GM08714 (cell line): ENCODE data around the gene FER1L5.
"Not testable (repeated sequence)": the region's sequence is repeated elsewhere in the genome, so short reads cannot be mapped to it uniquely, and the experiment has no call there.

ENCODE experiments used
- H3K4me3 ChIP-seq: fragments of 200-500 bp; sonication (Bioruptor generic); 2 replicates; pipeline ENCODE4 v1.5.1; 2014; ENCODE audit warnings: mild to moderate bottlenecking, low read length, inconsistent platforms
- ZNF274 ChIP-seq: IDR thresholded peaks from 2 replicates; pipeline ENCODE4 v1.6.1; 2012; ENCODE audit warnings: mild to moderate bottlenecking, low read depth, low read length

Gene FER1L5

DNA sequence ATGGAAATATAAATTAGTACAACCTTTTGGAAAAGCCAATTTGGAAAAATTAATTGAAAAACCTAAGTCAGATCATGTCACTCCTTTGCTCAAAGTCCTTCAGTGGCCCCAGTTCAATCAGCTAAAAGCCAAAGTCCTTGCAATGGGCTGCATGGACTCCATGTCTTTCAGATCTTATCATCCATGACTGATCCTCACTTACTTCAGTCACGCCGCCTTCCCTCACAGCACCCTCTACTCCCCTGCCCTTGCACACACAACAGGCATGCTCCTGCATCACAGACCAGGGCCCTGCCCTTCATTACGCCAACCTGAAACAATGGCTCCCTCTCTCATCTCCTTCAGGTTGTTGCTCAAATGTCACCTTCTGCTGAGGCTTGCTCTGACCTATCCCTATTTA lies 20.0 kb upstream of the FER1L5 start:
- H3K4me3 ChIP-seq: no peak overlapping the region

GRCh38 chr2:96623116-96623515 lies 19.4 kb upstream of the FER1L5 start:
- no peak for TF ChIP-seq ZNF274
- H3K4me3 ChIP-seq: no peak overlapping the region

More for the DNA sequence above, 20.0 kb upstream of the FER1L5 start:
- no peak for TF ChIP-seq ZNF274

DNA sequence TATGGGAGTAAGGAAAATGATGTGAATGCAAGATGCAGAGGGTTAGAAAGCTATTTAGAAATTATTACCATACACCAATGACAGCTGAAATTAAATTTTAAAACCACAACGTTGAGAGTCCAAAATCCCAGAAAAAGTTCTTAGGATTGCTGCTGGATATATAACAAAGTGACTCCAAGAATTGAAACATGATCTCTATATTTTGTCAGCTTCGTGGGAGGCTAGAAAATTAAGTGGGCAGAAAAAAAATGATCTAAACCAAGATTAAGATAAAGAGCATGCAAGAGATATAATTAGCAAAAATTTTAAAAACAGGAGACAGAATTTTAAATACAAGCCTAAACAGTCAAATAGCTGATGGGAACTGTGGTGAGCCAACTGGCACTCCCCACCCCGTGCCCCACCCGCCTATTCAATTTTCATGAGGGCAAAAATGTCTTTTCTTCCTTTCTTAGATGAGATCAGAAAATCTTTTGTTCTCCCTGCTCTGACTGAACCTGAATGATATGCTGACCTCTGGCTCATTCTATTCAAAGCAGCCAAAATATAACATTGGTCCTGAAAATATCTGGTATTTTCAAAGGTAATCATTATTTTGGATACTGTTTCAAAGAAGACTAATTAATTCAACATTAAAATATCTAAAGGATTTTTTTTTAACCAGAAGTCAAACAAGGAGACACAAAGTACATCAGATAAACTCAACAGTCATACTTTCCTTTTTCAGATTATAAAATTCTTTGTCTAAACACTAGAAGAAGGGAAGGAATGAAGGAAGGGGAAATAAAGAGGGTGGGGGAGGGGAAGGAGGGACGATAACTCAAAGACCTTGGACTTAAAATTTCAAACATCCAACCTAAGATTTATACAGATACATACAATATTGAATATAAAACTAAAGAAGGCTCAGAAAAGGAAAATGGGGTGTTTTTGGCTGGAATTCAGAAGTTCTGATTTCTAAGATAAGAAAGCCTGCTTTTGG lies 16.7 kb upstream of the FER1L5 start:
- H3K4me3 ChIP-seq: no peak overlapping the region
- no peak for TF ChIP-seq ZNF274

- H3K4me3 ChIP-seq: no peak overlapping the region
- no peak for TF ChIP-seq ZNF274
Measured at GRCh38 chr2:96626553-96626942, 16.0 kb upstream of the FER1L5 start.

- no peak overlapping the region for H3K4me3 ChIP-seq
- no peak for TF ChIP-seq ZNF274
Measured at GRCh38 chr2:96631804-96632435, 10.6 kb upstream of the FER1L5 start.

GRCh38 chr2:96633641-96634040 lies 8.9 kb upstream of the FER1L5 start:
- H3K4me3 ChIP-seq: no peak overlapping the region
- TF ChIP-seq ZNF274: no peak

- no peak for TF ChIP-seq ZNF274
- H3K4me3 ChIP-seq: peak overlapping the region; percentile 80
Measured at GRCh38 chr2:96636551-96637171, 5.9 kb upstream of the FER1L5 start.

- H3K4me3 ChIP-seq: peak overlapping the region; percentile 80
- no peak for TF ChIP-seq ZNF274
Measured at GRCh38 chr2:96637385-96638143, 5.0 kb upstream of the FER1L5 start.

DNA sequence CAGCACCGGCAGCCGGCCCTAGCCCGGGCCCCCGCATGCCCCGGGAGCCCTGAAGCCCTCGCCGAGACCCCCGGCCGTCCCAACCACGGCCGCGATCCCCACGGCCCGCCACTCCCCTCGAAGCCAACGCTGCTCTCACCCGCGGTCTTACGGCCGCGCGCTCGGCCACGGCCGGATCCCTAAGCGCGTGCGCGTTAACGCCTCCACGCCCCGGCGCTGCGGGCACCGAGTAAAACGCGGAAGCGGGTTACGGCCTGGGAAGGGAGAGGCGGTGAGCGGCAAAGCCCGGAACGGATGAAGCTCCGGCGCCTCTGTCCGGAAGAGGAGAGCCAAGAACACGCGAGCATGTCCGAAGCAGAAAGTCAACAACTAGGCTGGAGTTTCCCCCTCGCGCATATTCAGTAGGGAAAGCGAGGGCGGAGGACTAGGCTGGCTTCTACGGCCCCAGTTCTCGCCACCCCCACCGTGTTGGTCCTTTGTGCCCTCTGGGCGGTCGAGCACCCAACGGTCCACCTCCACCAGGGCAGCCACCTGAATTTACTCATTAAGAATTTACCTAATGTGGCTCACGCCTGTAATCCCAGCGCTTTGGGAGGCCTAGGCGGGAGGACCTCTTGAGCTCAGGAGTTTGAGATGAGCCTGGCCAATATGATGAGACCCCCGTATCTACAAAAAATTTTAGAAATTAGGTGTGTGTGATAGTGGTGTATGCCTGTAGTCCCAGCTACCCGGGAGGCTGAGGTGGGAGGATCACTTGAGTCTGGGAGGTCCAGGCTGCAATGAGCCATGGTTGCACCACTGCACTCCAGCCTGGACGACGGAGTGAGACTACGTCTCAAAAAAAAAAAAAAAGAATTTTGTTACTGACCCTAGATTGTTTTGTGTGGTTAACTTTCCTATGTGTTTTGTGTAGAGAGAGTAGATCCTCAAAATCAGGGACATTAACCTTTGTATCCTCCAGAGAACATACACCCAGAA lies 4.1 kb upstream of the FER1L5 start, which contains the start of gene KANSL3:
Gene KANSL3, minus strand, starts transcription at position 169 of the 978 bp plus-strand sequence. CDS start 1,177 bp downstream, outside the sequence.
- H3K4me3 ChIP-seq: peak within 1 kb of the TSS; percentile 80
- TF ChIP-seq ZNF274: no peak

GRCh38 chr2:96647681-96648080 lies 5.1 kb downstream of the FER1L5 start:
- no peak overlapping the region for H3K4me3 ChIP-seq
- TF ChIP-seq ZNF274: no peak

GRCh38 chr2:96648306-96648930 lies 5.9 kb downstream of the FER1L5 start:
- H3K4me3 ChIP-seq: no peak overlapping the region
- TF ChIP-seq ZNF274: no peak

DNA sequence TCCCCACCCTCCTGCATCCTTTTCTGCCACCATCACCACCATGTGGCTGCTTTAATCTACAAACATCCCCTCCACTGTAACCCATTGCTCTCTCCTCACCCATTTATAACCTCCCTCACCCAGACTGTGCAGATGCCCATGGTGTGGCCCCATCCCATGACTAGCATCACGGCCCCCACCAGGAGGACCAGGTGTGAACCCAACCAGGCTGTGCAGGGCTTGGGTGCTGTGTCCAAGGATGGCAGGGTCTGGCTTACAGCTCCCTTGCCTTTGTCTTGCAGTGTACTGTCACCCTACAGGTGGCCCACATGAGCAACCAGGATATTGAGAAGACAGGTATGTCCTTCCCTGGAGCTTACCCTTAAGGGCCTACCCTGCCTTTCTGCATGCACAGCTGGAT lies 6.8 kb downstream of the FER1L5 start:
- H3K4me3 ChIP-seq: no peak overlapping the region
- no peak for TF ChIP-seq ZNF274

- TF ChIP-seq ZNF274: no peak
- H3K4me3 ChIP-seq: no peak overlapping the region
Measured at GRCh38 chr2:96651793-96652192, 9.2 kb downstream of the FER1L5 start.

GRCh38 chr2:96654791-96655190 lies 12.2 kb downstream of the FER1L5 start:
- not testable (repeated sequence) for H3K4me3 ChIP-seq
